Measurements from ENCODE around the gene SNAI1. TPM values are rescaled to one million over a fixed set of nuclear protein-coding genes. Genes with fewer than 3 reads are reported as not detected.

The SNAI1 gene
- total RNA-seq, 2 experiments from 2014 or later: 1.7 to 2.5 TPM

- no peaks in the 10 kb centered on the region for H3K9me3 Mint-ChIP-seq
- H3K27me3 Mint-ChIP-seq: no peaks in the 10 kb centered on the region
- H3K4me3 Mint-ChIP-seq: no peak overlapping the region
- peaks cover 5% of the 10 kb centered on the region for H3K4me1 Mint-ChIP-seq (ENCODE audit: low read depth)
- H3K36me3 Mint-ChIP-seq (ENCODE audit: low read depth): no peaks in the 10 kb centered on the region
- H3K4me1 ChIP-seq (ENCODE audit: insufficient read depth, low read length): peaks cover 2% of the 10 kb centered on the region
- H3K4me3 ChIP-seq (ENCODE audit: low read length): no peak overlapping the region
- H3K27me3 ChIP-seq (ENCODE audit: control insufficient read depth in 1 of 2, insufficient read depth in 2 of 2, low read length in 2 of 2): no peaks in the 10 kb centered on the region
- CTCF ChIA-PET: no interaction called here
- intact Hi-C loops (cut with DNase I, micrococcal nuclease): no loop called here
- POLR2A ChIA-PET: no interaction called here
- no peak overlapping the region for H3K27ac Mint-ChIP-seq
- no peak overlapping the region for H3K27ac ChIP-seq (ENCODE audit: low read depth in 1 of 2, low read length in 2 of 2)
- no peak for TF ChIP-seq CTCF (IDR thresholded peaks at IDR 0.05)
- ATAC-seq (ENCODE audit: poor library complexity) (no peak), DNase-seq (no peak)
- no peaks in the 10 kb centered on the region for H3K36me3 ChIP-seq (ENCODE audit: insufficient read depth, low read length)
- H3K9me3 ChIP-seq (ENCODE audit: control insufficient read depth in 1 of 2, insufficient read depth in 1 of 2, low read length in 2 of 2): no peaks in the 10 kb centered on the region
Measured at GRCh38 chr20:50037123-50037522, 54.3 kb downstream of the SNAI1 start.

- Mint-ChIP-seq H3K4me1 (ENCODE audit: low read depth) (peaks cover 5% of the 10 kb centered on the region), H3K4me3 (no peak overlapping the region), H3K27ac (no peak overlapping the region), H3K27me3 (no peaks in the 10 kb centered on the region), H3K9me3 (no peaks in the 10 kb centered on the region), H3K36me3 (ENCODE audit: low read depth) (no peaks in the 10 kb centered on the region)
- no peak for TF ChIP-seq CTCF (IDR thresholded peaks at IDR 0.05)
- ChIA-PET POLR2A (no interaction called here), CTCF (no interaction called here)
- peaks cover 2% of the 10 kb centered on the region for H3K4me1 ChIP-seq (ENCODE audit: insufficient read depth, low read length)
- intact Hi-C loops (cut with DNase I, micrococcal nuclease): no loop called here
- DNase-seq (no peak), ATAC-seq (ENCODE audit: poor library complexity) (no peak)
- H3K9me3 ChIP-seq (ENCODE audit: control insufficient read depth in 1 of 2, insufficient read depth in 1 of 2, low read length in 2 of 2): no peaks in the 10 kb centered on the region
- H3K27ac ChIP-seq (ENCODE audit: low read depth in 1 of 2, low read length in 2 of 2): no peak overlapping the region
- H3K27me3 ChIP-seq (ENCODE audit: control insufficient read depth in 1 of 2, insufficient read depth in 2 of 2, low read length in 2 of 2): no peaks in the 10 kb centered on the region
- H3K4me3 ChIP-seq (ENCODE audit: low read length): no peak overlapping the region
- H3K36me3 ChIP-seq (ENCODE audit: insufficient read depth, low read length): no peaks in the 10 kb centered on the region
Measured at GRCh38 chr20:50037575-50037974, 54.8 kb downstream of the SNAI1 start.

GRCh38 chr20:50038169-50038568 lies 55.4 kb downstream of the SNAI1 start:
- Histone ChIP-seq H3K36me3 (ENCODE audit: insufficient read depth, low read length) (no peaks in the 10 kb centered on the region), H3K4me1 (ENCODE audit: insufficient read depth, low read length) (peaks cover 2% of the 10 kb centered on the region), H3K27ac (ENCODE audit: low read depth in 1 of 2, low read length in 2 of 2) (no peak overlapping the region), H3K4me3 (ENCODE audit: low read length) (no peak overlapping the region), H3K9me3 (ENCODE audit: control insufficient read depth in 1 of 2, insufficient read depth in 1 of 2, low read length in 2 of 2) (no peaks in the 10 kb centered on the region), H3K27me3 (ENCODE audit: control insufficient read depth in 1 of 2, insufficient read depth in 2 of 2, low read length in 2 of 2) (no peaks in the 10 kb centered on the region)
- POLR2A ChIA-PET: interaction anchor here (0.6 kb wide), 1 partner anchor 1500 kb away, joined by 4 read pairs; no protein-coding TSS in a partner anchor
- Mint-ChIP-seq H3K27ac (no peak overlapping the region), H3K9me3 (no peaks in the 10 kb centered on the region), H3K36me3 (ENCODE audit: low read depth) (no peaks in the 10 kb centered on the region), H3K27me3 (no peaks in the 10 kb centered on the region), H3K4me1 (ENCODE audit: low read depth) (peaks cover 5% of the 10 kb centered on the region), H3K4me3 (no peak overlapping the region)
- intact Hi-C loops (cut with DNase I, micrococcal nuclease): no loop called here
- no peak for DNase-seq
- no peak for ATAC-seq (ENCODE audit: poor library complexity)
- CTCF ChIA-PET: no interaction called here
- TF ChIP-seq CTCF (IDR thresholded peaks at IDR 0.05): no peak

Other genes starting within 250 kb of the SNAI1 start
- 10 to 100 TPM; 29.5 to 30.2 TPM for gene SLC9A8, start 170.2 kb upstream of the SNAI1 start, total RNA-seq
- gene SPATA2, start 67.5 kb upstream of the SNAI1 start, total RNA-seq: 10 to 100 TPM; 16.0 to 16.4 TPM
- 100 to 1,000 TPM; 129 to 132 TPM for gene RNF114, start 46.6 kb upstream of the SNAI1 start, total RNA-seq
- gene UBE2V1, start 130.2 kb downstream of the SNAI1 start, total RNA-seq: 100 to 1,000 TPM; 115 to 140 TPM
- 10 to 100 TPM; 21.3 to 21.9 TPM for gene PEDS1, start 170.7 kb downstream of the SNAI1 start, total RNA-seq
- gene CEBPB, start 207.8 kb downstream of the SNAI1 start, total RNA-seq: 10 to 100 TPM; 40.7 to 43.9 TPM